H1 (cell line): Measurements from ENCODE around the gene DSCAM. TPM values are rescaled to one million over a fixed set of nuclear protein-coding genes. Genes with fewer than 3 reads are reported as not detected.
A peak's percentile ranks its signal among the peaks of the same experiment; 100 is the strongest.

Source experiments
- CTCF ChIA-PET: fragments of 300-600 bp; sonication (Branson Sonifier 250); formaldehyde crosslinking; loops from one replicate; lab custom pipeline; 2021; ENCODE audit not compliant: partially characterized antibody; lab: Charles Lee
- POLR2A ChIA-PET: fragments of 300-600 bp; sonication (Branson Sonifier 250); formaldehyde crosslinking; loops from one replicate; lab custom pipeline; 2021; ENCODE audit warnings: inconsistent platforms; ENCODE audit not compliant: partially characterized antibody; lab: Charles Lee
- DNase-seq, 2 experiments: peaks; one replicate each; pipeline versions ENCODE4 v3.0.0 to v3.0.0-alpha.2; 2010 to 2022; ENCODE audit warnings: low spot score in 2 of 2, low read depth in 1 of 2, mixed read lengths in 1 of 2
- FAIRE-seq: peaks from 2 replicates; lab custom pipeline; 2011; peaks lifted over from hg19 to GRCh38; lab: Jason Lieb, UNC
- H2AFZ ChIP-seq: 2 replicates; pipeline ENCODE4 v1.8.1; 2012; ENCODE audit warnings: low read length, inconsistent platforms
- H2AK5ac ChIP-seq: 2 replicates; pipeline ENCODE4 v1.6.1; 2013; ENCODE audit warnings: low read depth, low read length
- H2BK120ac ChIP-seq: replicated peaks from 2 replicates; pipeline ENCODE3; 2013; ENCODE audit warnings: low read depth, low read length, inconsistent platforms
- H2BK12ac ChIP-seq: 2 replicates; pipeline ENCODE4 v1.6.1; 2013; ENCODE audit warnings: low read depth, low read length
- H2BK15ac ChIP-seq: 2 replicates; pipeline ENCODE4 v1.6.1; 2013; ENCODE audit warnings: low read length
- H2BK20ac ChIP-seq: 2 replicates; pipeline ENCODE4 v1.6.1; 2013; ENCODE audit warnings: low read length
- H2BK5ac ChIP-seq: 2 replicates; pipeline ENCODE4 v1.6.1; 2013; ENCODE audit warnings: low read depth, low read length
- H3K14ac ChIP-seq: 2 replicates; pipeline ENCODE4 v1.6.1; 2013; ENCODE audit warnings: inconsistent platforms; ENCODE audit not compliant: insufficient read length
- H3K18ac ChIP-seq: 2 replicates; pipeline ENCODE4 v1.6.1; 2013; ENCODE audit warnings: low read length; ENCODE audit errors: extremely low read depth
- H3K23ac ChIP-seq: 2 replicates; pipeline ENCODE4 v1.6.1; 2013; ENCODE audit warnings: inconsistent platforms; ENCODE audit not compliant: insufficient read length
- H3K23me2 ChIP-seq: 2 replicates; pipeline ENCODE4 v1.6.1; 2013; ENCODE audit warnings: low read depth, low read length
- H3K27ac ChIP-seq: 2 replicates; pipeline ENCODE4 v1.6.1; 2011; ENCODE audit warnings: low read depth, low read length, inconsistent platforms
- H3K27me3 ChIP-seq, 4 experiments: replicated peaks in 1 of 4; 1 replicate in 1 of 4; 2 replicates in 3 of 4; pipeline versions ENCODE4 v1.6.1 to v1.8.1; 2011 to 2013; ENCODE audit warnings: low read length in 3 of 4, mild to moderate bottlenecking in 3 of 4, inconsistent platforms in 2 of 4, mixed read lengths in 2 of 4, moderate library complexity in 1 of 4; ENCODE audit not compliant: control insufficient read depth in 3 of 4, insufficient read depth in 3 of 4; ENCODE audit errors: extremely low read depth in 1 of 4
- H3K36me3 ChIP-seq, 4 experiments: 2 replicates each; pipeline versions ENCODE4 v1.6.1 to v1.8.1; 2011 to 2013; ENCODE audit warnings: mild to moderate bottlenecking in 4 of 4, low read length in 3 of 4, moderate library complexity in 2 of 4, control low read depth in 1 of 4, inconsistent platforms in 1 of 4; ENCODE audit not compliant: insufficient read depth in 4 of 4, control insufficient read depth in 2 of 4
- H3K4ac ChIP-seq: replicated peaks from 2 replicates; pipeline ENCODE3; 2013; ENCODE audit warnings: low read length, low read depth, mixed read lengths, inconsistent platforms; ENCODE audit not compliant: insufficient read length
- H3K4me1 ChIP-seq, 4 experiments: replicated peaks in 1 of 4; 1 replicate in 1 of 4; 2 replicates in 3 of 4; pipeline versions ENCODE4 v1.6.1 to v1.8.1; 2011 to 2013; ENCODE audit warnings: low read length in 3 of 4, inconsistent platforms in 2 of 4, mixed read lengths in 1 of 4; ENCODE audit not compliant: insufficient read depth in 4 of 4, control insufficient read depth in 3 of 4
- H3K4me2 ChIP-seq, 2 experiments: 2 replicates each; pipeline versions ENCODE4 v1.6.1 to v1.8.1; 2011 to 2013; ENCODE audit warnings: low read depth in 2 of 2, low read length in 2 of 2, control low read depth in 1 of 2, inconsistent platforms in 1 of 2, mild to moderate bottlenecking in 1 of 2; ENCODE audit not compliant: insufficient read depth in 1 of 2
- H3K4me3 ChIP-seq, 4 experiments: fragments of 200-600, 300-600 bp in 1 of 4; sonication (generic), shearing (Covaris generic), sonication (Bioruptor Twin) in 1 of 4; 2 replicates each; pipeline versions ENCODE4 v1.5.1 to v1.8.1; 2011 to 2016; ENCODE audit warnings: low read length in 4 of 4, low read depth in 3 of 4, control low read depth in 2 of 4, inconsistent platforms in 2 of 4, mild to moderate bottlenecking in 2 of 4, mixed read lengths in 1 of 4, moderate library complexity in 1 of 4; ENCODE audit not compliant: insufficient read depth in 2 of 4; ENCODE audit errors: extremely low read depth in 1 of 4
- H3K56ac ChIP-seq: replicated peaks from 2 replicates; pipeline ENCODE3; 2013; ENCODE audit warnings: low read depth, mild to moderate bottlenecking, mixed read lengths, low read length, inconsistent platforms; ENCODE audit not compliant: insufficient read length
- H3K79me1 ChIP-seq: 2 replicates; pipeline ENCODE4 v1.6.1; 2013; ENCODE audit warnings: low read depth, low read length, control low read depth
- H3K79me2 ChIP-seq, 2 experiments: 2 replicates each; pipeline versions ENCODE4 v1.6.1 to v1.8.1; 2012 to 2013; ENCODE audit warnings: low read length in 2 of 2, mild to moderate bottlenecking in 2 of 2, inconsistent platforms in 1 of 2; ENCODE audit not compliant: insufficient read depth in 2 of 2, control insufficient read depth in 1 of 2
- H3K9ac ChIP-seq, 4 experiments: replicated peaks in 1 of 4; 1 replicate in 1 of 4; 2 replicates in 3 of 4; pipeline versions ENCODE4 v1.6.1 to v1.8.1; 2011 to 2013; ENCODE audit warnings: low read depth in 3 of 4, low read length in 3 of 4, control low read depth in 2 of 4, mild to moderate bottlenecking in 2 of 4, moderate library complexity in 2 of 4, inconsistent platforms in 1 of 4; ENCODE audit errors: extremely low read depth in 1 of 4
- H3K9me3 ChIP-seq, 2 experiments: 2 replicates each; pipeline versions ENCODE4 v1.6.1 to v1.8.1; 2012 to 2013; ENCODE audit warnings: mild to moderate bottlenecking in 2 of 2, moderate library complexity in 2 of 2, control low read depth in 1 of 2, inconsistent platforms in 1 of 2, low read depth in 1 of 2, low read length in 1 of 2, mixed read lengths in 1 of 2; ENCODE audit not compliant: insufficient read depth in 2 of 2
- H4K20me1 ChIP-seq, 2 experiments: replicated peaks in 1 of 2; 2 replicates each; pipeline versions ENCODE3 to v1.8.1; 2011 to 2013; ENCODE audit warnings: inconsistent platforms in 2 of 2, low read length in 2 of 2, mild to moderate bottlenecking in 1 of 2; ENCODE audit not compliant: insufficient read depth in 2 of 2, control insufficient read depth in 1 of 2
- H4K5ac ChIP-seq: 2 replicates; pipeline ENCODE4 v1.6.1; 2013; ENCODE audit warnings: low read length, low read depth, mixed read lengths, inconsistent platforms; ENCODE audit not compliant: insufficient read length
- H4K8ac ChIP-seq: 2 replicates; pipeline ENCODE4 v1.8.0; 2013; ENCODE audit warnings: mild to moderate bottlenecking, moderate library complexity, low read length, inconsistent platforms; ENCODE audit not compliant: insufficient read depth; ENCODE audit errors: extremely low read depth
- H4K91ac ChIP-seq: replicated peaks from 2 replicates; pipeline ENCODE3; 2013; ENCODE audit warnings: low read length, mixed read lengths, inconsistent platforms; ENCODE audit not compliant: insufficient read length
- ASH2L ChIP-seq: fragments of 200-600, 300-600 bp; sonication (generic); IDR thresholded peaks from one replicate; pipeline ENCODE4 v1.7.1; 2017; ENCODE audit warnings: low read length
- BCL11A ChIP-seq, 2 experiments: IDR thresholded peaks; one replicate each; pipeline ENCODE4 v1.6.1; 2011; ENCODE audit warnings: low read depth in 2 of 2, low read length in 2 of 2, mild to moderate bottlenecking in 2 of 2
- JUN ChIP-seq: IDR thresholded peaks from 2 replicates; pipeline ENCODE4 v1.6.1; 2011; ENCODE audit warnings: low read depth, mild to moderate bottlenecking, improper control_type of control experiment, low read length
- KDM4A ChIP-seq: IDR thresholded peaks from one replicate; pipeline ENCODE4 v1.7.1; 2012; ENCODE audit warnings: low read depth, mild to moderate bottlenecking, moderate library complexity, low read length, inconsistent platforms; ENCODE audit not compliant: severe bottlenecking
- KDM5A ChIP-seq: fragments of 200-600 bp; IDR thresholded peaks from 2 replicates; pipeline ENCODE4 v1.7.1; 2012; ENCODE audit warnings: mild to moderate bottlenecking, low read length, inconsistent platforms, mixed read lengths
- PHF8 ChIP-seq: fragments of 200-600 bp; sonication (generic); conservative IDR thresholded peaks from 2 replicates; pipeline ENCODE4 v1.7.1; 2012; ENCODE audit warnings: low read depth, mild to moderate bottlenecking, inconsistent platforms, low read length, moderate library complexity
- WGBS, 2 experiments: shearing (Covaris generic) in 1 of 2; methylation state at CpG; one replicate each; pipeline versions ENCODE4 v1.1.6 to v1.1.7; 2013 to 2015; ENCODE audit warnings: low lambda C conversion rate in 2 of 2, mixed read lengths in 2 of 2, inconsistent platforms in 1 of 2, low coverage in 1 of 2, missing lambda C conversion rate in 1 of 2; ENCODE audit not compliant: insufficient replicate concordance in 2 of 2, insufficient coverage in 1 of 2, insufficient read length in 1 of 2; ENCODE audit errors: extremely low coverage in 1 of 2, missing lambda C conversion rate in 1 of 2; 5-methylcytosine and 5-hydroxymethylcytosine counted together
- polyA plus RNA-seq, 7 experiments: library from polyadenylated mRNA; depleted of rRNA in 3 of 7; stranded (reverse) in 5 of 7; unstranded in 2 of 7; fragments of >200 nt in 5 of 7; fragments of 200-250 nt in 2 of 7; gene quantifications; 1 replicate in 5 of 7; 2 replicates in 1 of 7; 4 replicates in 1 of 7; pipeline versions ENCODE4 v1.2.1 to v1.2.3, GENCODE V29; 2011 to 2013; ENCODE audit warnings: missing spikeins in 2 of 7, mixed read lengths in 2 of 7
- total RNA-seq: library from RNA; stranded (reverse); fragmentation: NEBNext Ultra II Directional; extraction: Animal tissue kit (Norgen Biotek cat#: 25700); gene quantifications from 2 replicates; pipeline ENCODE4 v1.2.1, GENCODE V29; 2021
- TF ChIP-seq, protein P1 (sequence below): IDR thresholded peaks from 2 replicates; pipeline ENCODE4 v1.6.1; 2011; ENCODE audit warnings: low read depth, mild to moderate bottlenecking, low read length; ENCODE audit not compliant: insufficient read depth
- TF ChIP-seq, protein P2 (sequence below): IDR thresholded peaks from 2 replicates; pipeline ENCODE4 v1.6.1; 2011; ENCODE audit warnings: low read length, improper control_type of control experiment

Gene DSCAM
- total and polyA plus RNA-seq, 2 of the 8 experiments (the other 6 are each of a cell fraction or from before 2014, with no cell fraction given), result 0.02 to 0.15 TPM

DNA sequence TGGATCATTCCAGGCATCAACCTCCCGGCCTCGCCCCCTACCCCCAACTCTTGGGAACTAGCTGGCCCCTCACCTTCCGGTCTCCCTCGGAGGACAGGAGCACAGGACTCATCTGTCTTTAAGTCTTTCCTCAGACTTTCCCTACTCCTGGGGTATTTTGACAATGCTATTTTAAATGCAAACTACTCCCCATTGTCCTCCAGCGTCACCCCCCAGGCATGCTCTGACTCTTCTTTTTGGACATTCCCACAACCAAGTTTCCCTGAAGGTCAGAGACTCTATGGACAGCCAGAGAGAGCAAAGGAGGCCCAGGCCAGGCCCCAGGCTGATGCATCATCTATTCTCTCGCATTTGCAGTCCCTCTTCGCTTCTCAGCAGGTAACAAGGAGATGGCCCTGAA, 555.4 kb downstream of the DSCAM start:
- peaks cover 6% of the 10 kb centered on the region in 2 experiments; a peak in 2 of 4 replicates for H3K9me3 ChIP-seq
- H2AFZ ChIP-seq, result no peak overlapping the region
- ChIA-PET CTCF (interaction anchor here (0.6 to 1.2 kb wide), 4 partner anchors 11 to 199 kb away, joined by 3 read pairs; no protein-coding TSS in a partner anchor), POLR2A (no interaction called here)
- no peak overlapping the region for H3K14ac ChIP-seq
- 0 out of 8 replicates have a peak overlapping the region, but pooled peaks of 1 of the 4 experiments have one; percentile 2 for H3K4me3 ChIP-seq
- H3K4ac ChIP-seq, result no peak overlapping the region
- WGBS, 2 experiments, result 65% methylated on average over 7 of the region's 7 CpGs; no CpG with 5 or more reads in 1 of the 2 experiments
- no peak overlapping the region for H3K56ac ChIP-seq
- H2BK5ac ChIP-seq, result no peak overlapping the region
- peak; percentile 7 to 49 for DNase-seq
- H3K27ac ChIP-seq, result no peak overlapping the region
- H3K27me3 ChIP-seq, result no peaks in the 10 kb centered on the region
- H3K36me3 ChIP-seq, result no peaks in the 10 kb centered on the region
- no peak overlapping the region for H3K9ac ChIP-seq
- peaks cover 2% of the 10 kb centered on the region; the same call in 1 of the 2 replicates for H3K23me2 ChIP-seq
- no peak overlapping the region for H2BK120ac ChIP-seq
- no peaks in the 10 kb centered on the region for H3K79me2 ChIP-seq
- H3K4me1 ChIP-seq, result peaks cover 0 to 7% (median 1%) of the 10 kb centered on the region in 4 experiments; a peak in 4 of 7 replicates
- FAIRE-seq, result no peak
- peak overlapping the region; percentile 1 to 4; a peak in 2 of 4 replicates for H3K4me2 ChIP-seq
- no peak overlapping the region for H3K18ac ChIP-seq
- H4K91ac ChIP-seq, result no peak overlapping the region
- H3K23ac ChIP-seq, result no peak overlapping the region
- no peaks in the 10 kb centered on the region for H3K79me1 ChIP-seq
- H2AK5ac ChIP-seq, result no peak overlapping the region
- no peak overlapping the region for H2BK15ac ChIP-seq
- no peak for TF ChIP-seq BCL11A (IDR thresholded peaks at IDR 0.05; ENCODE audit: low read depth in 2 of 2, low read length in 2 of 2)
- TF ChIP-seq ASH2L, result no peak
- TF ChIP-seq, protein P1, sequence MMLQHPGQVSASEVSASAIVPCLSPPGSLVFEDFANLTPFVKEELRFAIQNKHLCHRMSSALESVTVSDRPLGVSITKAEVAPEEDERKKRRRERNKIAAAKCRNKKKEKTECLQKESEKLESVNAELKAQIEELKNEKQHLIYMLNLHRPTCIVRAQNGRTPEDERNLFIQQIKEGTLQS, result no peak
- no peak for TF ChIP-seq KDM5A
- TF ChIP-seq, protein P2, sequence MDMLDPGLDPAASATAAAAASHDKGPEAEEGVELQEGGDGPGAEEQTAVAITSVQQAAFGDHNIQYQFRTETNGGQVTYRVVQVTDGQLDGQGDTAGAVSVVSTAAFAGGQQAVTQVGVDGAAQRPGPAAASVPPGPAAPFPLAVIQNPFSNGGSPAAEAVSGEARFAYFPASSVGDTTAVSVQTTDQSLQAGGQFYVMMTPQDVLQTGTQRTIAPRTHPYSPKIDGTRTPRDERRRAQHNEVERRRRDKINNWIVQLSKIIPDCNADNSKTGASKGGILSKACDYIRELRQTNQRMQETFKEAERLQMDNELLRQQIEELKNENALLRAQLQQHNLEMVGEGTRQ, result no peak
- TF ChIP-seq KDM4A, result no peak
- no peak for TF ChIP-seq JUN
- TF ChIP-seq PHF8, result no peak
- H4K8ac ChIP-seq, result no peak overlapping the region
- H4K5ac ChIP-seq, result no peak overlapping the region
- H4K20me1 ChIP-seq, result no peaks in the 10 kb centered on the region
- H2BK12ac ChIP-seq, result no peak overlapping the region
- no peak overlapping the region; the same call in 1 of the 2 replicates for H2BK20ac ChIP-seq
